ENCODE measurements around the gene OLA1.

- no peak for TF ChIP-seq CTCF (IDR thresholded peaks at IDR 0.05)
- TF ChIP-seq POLR2AphosphoS5 (IDR thresholded peaks at IDR 0.05) = no peak
- no peak for TF ChIP-seq POLR2A (IDR thresholded peaks at IDR 0.05)
Observed at GRCh38 chr2:174108579-174108978, 139.8 kb downstream of the OLA1 start.

Measured in breast epithelium (tissue), 3 donors.